ENCODE data around the gene FMO5. TPM values are rescaled to one million over a fixed set of nuclear protein-coding genes. Genes with fewer than 3 reads are reported as not detected.

FMO5 gene, protein sequence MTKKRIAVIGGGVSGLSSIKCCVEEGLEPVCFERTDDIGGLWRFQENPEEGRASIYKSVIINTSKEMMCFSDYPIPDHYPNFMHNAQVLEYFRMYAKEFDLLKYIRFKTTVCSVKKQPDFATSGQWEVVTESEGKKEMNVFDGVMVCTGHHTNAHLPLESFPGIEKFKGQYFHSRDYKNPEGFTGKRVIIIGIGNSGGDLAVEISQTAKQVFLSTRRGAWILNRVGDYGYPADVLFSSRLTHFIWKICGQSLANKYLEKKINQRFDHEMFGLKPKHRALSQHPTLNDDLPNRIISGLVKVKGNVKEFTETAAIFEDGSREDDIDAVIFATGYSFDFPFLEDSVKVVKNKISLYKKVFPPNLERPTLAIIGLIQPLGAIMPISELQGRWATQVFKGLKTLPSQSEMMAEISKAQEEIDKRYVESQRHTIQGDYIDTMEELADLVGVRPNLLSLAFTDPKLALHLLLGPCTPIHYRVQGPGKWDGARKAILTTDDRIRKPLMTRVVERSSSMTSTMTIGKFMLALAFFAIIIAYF
- 0.18 to 0.26 TPM (median 0.21 TPM) in 5 replicates for total RNA-seq (2022; extraction: Qiagen RNA extraction)

DNA sequence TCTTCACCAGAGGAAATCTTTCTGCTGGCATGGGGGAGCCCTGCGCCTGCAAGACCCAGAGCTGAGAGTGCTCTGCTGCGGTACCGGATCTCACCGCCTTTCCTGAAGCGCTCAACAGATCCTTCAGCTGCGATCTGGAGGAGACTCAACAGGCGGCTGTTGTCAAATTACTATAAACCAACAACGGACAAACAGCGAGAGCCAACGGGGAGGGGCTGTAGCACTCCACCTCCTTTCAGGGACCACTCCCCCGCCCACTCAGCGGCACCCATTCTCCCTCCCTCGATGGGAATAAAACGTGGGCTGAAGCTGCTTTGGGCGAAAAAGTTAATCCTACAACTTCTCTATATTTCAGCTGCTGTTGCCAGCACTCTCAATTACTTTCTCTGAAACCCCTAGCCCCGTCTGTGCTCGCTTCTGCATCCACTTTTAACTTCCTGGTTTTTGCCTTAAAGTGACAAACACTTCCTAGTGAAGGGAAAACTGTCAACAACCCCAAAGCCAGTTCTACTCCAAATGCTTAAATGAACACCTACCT, at the start of gene FMO5:
TSS of gene FMO5 (minus strand) at position 147 of the 538 bp plus-strand sequence. CDS start 310 bp downstream, outside the sequence.

DNA sequence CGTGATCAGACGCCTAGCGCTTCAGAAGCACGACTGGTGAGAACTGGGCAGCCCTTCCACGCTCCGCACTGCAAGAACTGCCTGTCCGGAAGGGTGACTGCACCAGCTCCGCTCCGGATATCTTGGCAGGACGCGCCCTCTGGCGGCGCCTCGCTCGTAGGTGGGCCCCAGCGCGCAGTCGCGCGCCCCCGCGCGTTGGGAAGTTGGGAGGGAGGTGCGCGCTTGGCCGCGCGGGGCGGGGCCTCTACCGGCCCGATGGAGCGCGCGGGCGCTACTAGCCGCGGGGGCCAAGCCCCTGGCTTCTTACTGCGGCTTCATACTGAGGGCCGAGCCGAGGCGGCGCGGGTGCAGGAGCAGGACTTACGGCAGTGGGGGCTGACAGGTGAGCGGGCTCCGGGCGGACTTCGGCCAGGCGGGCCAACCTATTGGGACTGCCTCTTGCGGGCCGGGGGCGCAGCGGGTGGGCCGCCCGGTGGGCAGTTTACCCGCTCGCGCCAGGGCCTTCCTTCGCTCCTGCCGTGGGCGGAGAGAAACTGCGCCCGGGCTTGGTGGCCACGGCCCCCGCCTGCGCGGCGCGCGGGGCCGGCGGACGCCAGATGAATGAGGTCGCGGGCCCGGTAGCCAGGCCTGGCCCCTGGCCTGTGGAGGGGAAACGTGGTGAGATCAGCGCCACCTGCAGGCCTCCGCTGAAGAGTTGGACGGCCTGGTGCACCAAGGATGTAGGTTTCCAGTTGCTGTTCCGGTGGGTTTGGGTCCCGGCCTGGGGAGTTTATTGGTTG, 17.5 kb upstream of the FMO5 start, which contains the start of gene CHD1L:
TSS of gene CHD1L (plus strand) at position 236 of the 779 bp plus-strand sequence. CDS start at position 256, 20 bp downstream.

DNA sequence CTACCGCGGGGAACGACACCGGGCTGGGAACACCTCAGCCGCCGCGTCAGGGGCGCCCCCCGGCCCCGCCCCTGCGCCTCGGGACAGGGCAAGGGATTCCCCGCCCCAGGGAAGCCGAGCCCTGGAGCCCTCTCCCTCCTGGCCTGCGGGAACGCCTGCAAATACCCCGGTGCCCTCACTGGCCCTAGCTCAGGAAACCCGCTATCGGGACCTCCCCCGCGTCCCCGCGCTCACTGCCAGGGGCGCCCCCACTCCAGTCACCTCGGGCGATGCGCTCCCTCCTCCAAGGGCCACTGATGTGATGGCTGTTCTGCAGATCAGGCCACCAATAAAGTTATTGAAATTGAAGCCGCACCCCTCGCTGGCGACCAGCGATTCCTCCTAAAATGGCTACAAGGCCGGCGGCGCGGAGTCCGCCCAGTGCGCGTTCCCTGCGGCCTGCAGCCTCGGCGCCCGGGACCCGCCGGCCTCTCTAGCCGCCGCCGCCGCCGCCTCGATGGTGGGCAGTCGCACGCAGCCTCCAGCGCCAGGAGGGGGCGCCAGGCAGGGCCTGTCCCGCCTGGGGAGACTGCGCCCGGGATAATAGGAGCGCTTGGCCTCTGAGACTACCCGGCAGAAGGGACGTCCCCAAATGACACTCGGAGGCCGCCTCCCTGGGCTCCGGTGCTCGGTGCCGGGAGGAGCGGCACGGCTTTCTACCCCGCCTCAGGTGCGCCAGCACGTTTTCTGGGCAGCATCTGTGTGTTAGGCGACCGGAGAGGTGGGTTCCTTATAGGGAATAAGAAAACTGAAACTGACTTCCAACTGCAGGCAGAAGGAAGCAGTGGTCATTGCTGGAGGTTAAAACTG, 52.7 kb downstream of the FMO5 start, which contains the start of gene PRKAB2:
TSS of gene PRKAB2 (minus strand) at position 303 of the 849 bp plus-strand sequence. CDS start 326 bp downstream, outside the sequence.

Other genes with a start within 250 kb of the FMO5 start
- 10.0 to 13.1 TPM (median 11.7 TPM) in 5 replicates for gene PRKAB2, start 52.9 kb downstream of the FMO5 start, total RNA-seq (2022; extraction: Qiagen RNA extraction)
- gene CHD1L, start 17.3 kb upstream of the FMO5 start, total RNA-seq (2022; extraction: Qiagen RNA extraction), result 31.7 to 35.4 TPM (median 32.3 TPM) in 5 replicates

Measured in A549 treated with CORT108297 at 1 μM for 4 hours (cell line).